NCI-H345 treated with DMSO at 0.1 percent for 48 hours (cell line): ENCODE data around the gene TSPAN3.

Source experiments
- DNase-seq: peaks from one replicate; lab custom pipeline; 2025; ENCODE audit not compliant: unreplicated experiment; lab: John Stamatoyannopoulos, UW

Gene TSPAN3

DNA sequence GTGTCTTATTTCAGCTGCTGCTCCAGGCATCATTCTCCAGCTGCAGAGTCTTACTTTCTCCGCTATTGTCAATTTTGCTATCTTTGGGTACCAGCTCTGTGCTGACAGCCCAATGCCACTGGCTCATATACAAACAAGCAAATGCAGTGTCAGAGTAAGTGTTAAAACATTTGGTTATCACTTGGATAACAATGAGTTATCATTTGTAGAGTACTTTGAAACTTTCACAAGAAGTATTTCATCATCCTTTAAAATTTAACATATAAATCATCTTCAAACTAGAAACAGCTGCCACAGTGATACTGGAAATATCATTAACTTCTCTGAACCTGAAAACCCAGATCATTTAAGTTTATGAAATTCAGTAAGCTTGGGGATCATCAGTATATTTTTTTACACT lies 13.8 kb downstream of the TSPAN3 start:
- DNase-seq, result no peak

DNA sequence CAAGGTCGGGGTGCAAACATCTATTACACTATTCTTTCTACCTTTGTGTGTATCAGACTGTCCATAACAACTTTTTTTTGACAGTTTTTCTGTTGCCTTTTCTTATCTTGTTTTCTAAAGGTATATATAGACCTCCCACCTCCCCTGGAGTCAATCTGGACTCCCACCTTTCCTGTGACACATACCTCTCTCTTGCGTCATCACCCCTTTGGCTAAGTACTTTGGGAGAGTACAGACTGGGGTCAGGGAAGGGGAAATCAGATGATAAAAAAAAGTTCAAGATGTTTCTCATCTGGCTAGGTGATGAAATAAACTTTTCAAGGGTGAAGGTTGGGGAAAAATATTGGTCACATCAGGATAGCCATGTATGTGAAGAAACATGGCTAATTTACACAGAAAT lies 17.2 kb downstream of the TSPAN3 start:
- no peak for DNase-seq

GRCh38 chr15:77052556-77052955 lies 18.4 kb downstream of the TSPAN3 start:
- no peak for DNase-seq

GRCh38 chr15:77048135-77048876 lies 22.6 kb downstream of the TSPAN3 start:
- no peak for DNase-seq

DNA sequence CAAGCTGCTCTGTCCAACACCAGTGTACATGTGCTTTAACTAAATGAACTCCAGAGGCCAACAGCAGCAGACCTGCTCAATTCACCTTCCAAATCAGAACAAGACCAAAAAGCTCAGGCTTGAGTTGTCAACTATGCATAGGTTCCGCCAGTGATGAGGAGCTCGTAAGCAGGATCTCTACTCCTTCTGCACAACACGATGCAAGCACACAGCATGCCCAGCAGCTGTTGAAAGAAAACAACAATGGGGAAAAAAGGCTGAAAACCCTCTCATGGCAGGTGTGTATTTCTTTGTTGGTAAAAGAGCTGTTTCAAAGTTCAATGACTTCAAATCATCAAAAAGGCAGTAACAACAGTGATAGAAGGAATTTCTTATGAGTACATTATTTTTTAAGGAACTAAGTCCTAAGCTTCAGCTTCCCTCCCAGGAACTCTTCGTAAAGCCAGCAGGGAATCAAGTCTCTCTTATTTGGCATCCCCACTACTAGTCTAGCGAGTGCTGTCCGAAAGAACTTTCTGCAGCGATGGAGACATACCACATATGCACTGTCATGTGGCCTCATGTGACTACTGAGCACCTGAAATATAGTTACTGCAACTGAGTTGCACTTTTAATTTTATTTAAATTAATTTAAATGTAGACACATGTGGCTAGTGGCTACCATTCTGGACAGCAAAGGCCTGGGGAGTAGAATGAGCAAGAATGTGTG lies 24.1 kb downstream of the TSPAN3 start:
- DNase-seq, result no peak

GRCh38 chr15:77045985-77046384 lies 24.9 kb downstream of the TSPAN3 start:
- no peak for DNase-seq

DNA sequence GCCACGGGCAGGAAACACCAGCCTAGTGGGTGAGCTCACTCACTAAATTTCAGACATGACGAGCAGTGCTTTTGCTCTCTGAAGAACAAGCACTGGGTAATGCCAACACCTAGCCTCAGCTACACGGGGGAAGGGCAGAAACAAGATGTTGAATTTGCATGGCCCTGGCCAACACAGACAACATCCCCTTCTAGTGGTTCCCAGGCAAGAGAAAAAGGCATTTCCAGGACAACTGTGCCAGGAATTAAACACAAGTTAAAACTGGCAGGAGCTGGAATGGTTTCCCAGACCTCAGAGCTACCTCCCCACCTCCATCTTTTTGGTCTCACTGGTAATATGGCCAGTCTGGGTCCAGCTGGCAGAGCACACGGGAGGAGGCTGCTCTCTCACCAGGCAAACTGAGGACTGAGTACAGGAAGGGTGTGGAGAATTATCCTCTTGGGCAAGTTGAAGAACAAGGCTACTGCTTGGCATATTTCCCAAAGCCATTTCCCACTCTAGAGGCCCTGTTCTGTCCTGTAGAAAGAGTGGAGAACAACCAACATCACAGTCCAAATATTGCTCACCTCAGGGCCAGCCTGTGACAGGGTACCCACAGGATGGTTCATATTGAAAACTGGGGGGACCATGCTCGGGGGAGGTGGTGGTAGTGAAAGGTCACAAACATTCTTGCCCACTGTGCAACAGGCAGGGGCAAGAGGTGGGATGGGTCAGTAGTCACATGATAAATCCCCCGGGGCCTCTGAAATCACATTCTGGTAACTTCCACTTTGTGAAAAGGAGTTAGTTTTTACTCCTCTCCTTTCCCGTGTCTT lies 26.5 kb downstream of the TSPAN3 start:
- DNase-seq, result no peak

- DNase-seq, result no peak
Measured at GRCh38 chr15:77042955-77043920, 27.7 kb downstream of the TSPAN3 start.

DNA sequence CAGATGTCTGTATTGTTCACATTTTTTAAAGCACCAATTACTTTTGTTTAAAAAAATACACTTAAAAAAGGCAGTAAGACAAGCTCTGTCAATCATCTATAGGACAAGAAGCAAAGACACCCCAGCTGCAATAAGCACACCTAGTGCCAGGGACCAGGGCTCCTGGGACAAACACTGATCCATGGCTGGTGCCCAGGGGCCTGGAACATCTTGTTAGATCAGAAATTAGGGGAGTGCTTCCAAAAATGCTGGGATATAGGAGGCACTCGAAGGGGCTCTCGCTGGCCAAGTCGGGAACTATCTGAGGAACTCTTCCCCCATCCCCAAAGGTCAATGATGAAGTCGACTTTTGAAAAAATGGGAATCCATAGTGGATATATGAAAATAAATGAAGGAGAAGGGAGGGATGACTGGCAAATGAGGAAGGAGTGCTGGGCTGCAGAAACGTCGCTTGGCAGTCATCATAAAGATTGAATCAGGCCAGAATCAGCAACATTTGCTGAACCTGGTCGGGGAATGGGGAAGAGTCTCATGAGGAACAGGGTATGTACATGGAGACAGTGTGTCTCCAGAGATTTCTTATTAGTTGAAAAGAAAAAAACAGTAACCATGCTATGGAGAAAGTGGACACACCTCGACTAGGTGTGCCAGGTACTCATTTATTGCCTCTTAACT lies 28.5 kb downstream of the TSPAN3 start:
- no peak for DNase-seq

- no peak for DNase-seq
Measured at GRCh38 chr15:77040673-77041072, 30.2 kb downstream of the TSPAN3 start.

DNA sequence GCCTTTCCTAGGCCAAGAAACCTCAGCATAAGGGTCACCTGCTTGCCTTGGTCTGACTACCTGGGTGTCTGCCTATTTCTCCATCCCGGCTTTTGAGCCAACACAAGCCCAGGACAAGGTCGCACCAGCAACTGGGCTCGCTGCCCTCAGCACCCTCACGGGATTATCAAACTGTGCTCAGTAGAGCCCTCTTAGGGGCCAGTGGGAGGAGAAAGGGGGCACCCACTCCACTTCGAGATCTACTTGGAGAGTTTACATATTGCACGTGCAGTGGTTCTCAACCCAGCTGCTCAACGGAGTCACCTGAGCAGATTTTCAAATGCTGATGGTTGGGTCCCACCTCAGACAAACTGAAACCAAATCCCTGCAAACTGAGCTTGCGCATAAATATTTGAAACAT lies 31.1 kb downstream of the TSPAN3 start:
- no peak for DNase-seq

DNA sequence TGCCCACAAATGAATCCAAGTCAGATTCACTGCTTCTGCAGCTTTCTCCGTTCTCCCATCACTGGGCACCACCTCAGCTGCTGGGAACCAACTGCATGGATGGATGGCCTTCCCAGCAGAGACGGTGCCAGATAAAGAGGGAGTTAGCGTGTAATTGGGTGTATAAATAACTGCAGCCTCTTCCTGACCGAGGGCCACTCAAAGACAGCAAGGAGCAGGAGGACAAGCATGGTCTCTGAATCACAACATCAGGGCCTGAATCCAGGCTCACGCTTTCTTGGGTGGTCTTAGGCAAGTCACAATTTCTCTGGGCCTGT lies 31.7 kb downstream of the TSPAN3 start:
- no peak for DNase-seq

GRCh38 chr15:77038312-77039216 lies 32.3 kb downstream of the TSPAN3 start:
- no peak for DNase-seq

GRCh38 chr15:77037388-77038209 lies 33.3 kb downstream of the TSPAN3 start:
- DNase-seq, result no peak

GRCh38 chr15:77036537-77037387 lies 34.1 kb downstream of the TSPAN3 start:
- no peak for DNase-seq

GRCh38 chr15:77035999-77036471 lies 34.9 kb downstream of the TSPAN3 start:
- no peak for DNase-seq

GRCh38 chr15:77035584-77035983 lies 35.3 kb downstream of the TSPAN3 start:
- no peak for DNase-seq
